NCI-H2227 treated with DMSO at 0.1 percent for 48 hours (cell line): ENCODE measurements around the gene TSC22D3.
A peak's percentile ranks its signal among the peaks of the same experiment; 100 is the strongest.
"Not testable (repeated sequence)": the region's sequence is repeated elsewhere in the genome, so short reads cannot be mapped to it uniquely, and the experiment has no call there.

Experiments used
- DNase-seq: peaks from one replicate; lab custom pipeline; 2025; lab: John Stamatoyannopoulos, UW

TSC22D3 gene

GRCh38 chrX:107682256-107682655 lies 93.3 kb downstream of the TSC22D3 start:
- no peak for DNase-seq

- no peak for DNase-seq
Measured at GRCh38 chrX:107678957-107679740, 96.4 kb downstream of the TSC22D3 start.

GRCh38 chrX:107677909-107678308 lies 97.7 kb downstream of the TSC22D3 start:
- no peak for DNase-seq

- no peak for DNase-seq
Measured at GRCh38 chrX:107677501-107677901, 98.1 kb downstream of the TSC22D3 start.

- DNase-seq = peak; percentile 68
Measured at GRCh38 chrX:107676559-107677378, 98.8 kb downstream of the TSC22D3 start.

GRCh38 chrX:107675823-107676555 lies 99.6 kb downstream of the TSC22D3 start:
- no peak for DNase-seq

- DNase-seq = no peak
Measured at GRCh38 chrX:107675365-107675654, 100.3 kb downstream of the TSC22D3 start.

GRCh38 chrX:107674480-107675364 lies 100.9 kb downstream of the TSC22D3 start:
- DNase-seq = no peak

GRCh38 chrX:107673933-107674479 lies 101.6 kb downstream of the TSC22D3 start:
- no peak for DNase-seq

GRCh38 chrX:107673431-107673830 lies 102.2 kb downstream of the TSC22D3 start:
- no peak for DNase-seq

GRCh38 chrX:107672955-107673378 lies 102.6 kb downstream of the TSC22D3 start:
- DNase-seq = peak; percentile 53

GRCh38 chrX:107671256-107671655 lies 104.3 kb downstream of the TSC22D3 start:
- not testable (repeated sequence) for DNase-seq

GRCh38 chrX:107669885-107670628 lies 105.5 kb downstream of the TSC22D3 start:
- no peak for DNase-seq

- no peak for DNase-seq
Measured at GRCh38 chrX:107669261-107669660, 106.3 kb downstream of the TSC22D3 start.

GRCh38 chrX:107668710-107669109 lies 106.9 kb downstream of the TSC22D3 start:
- not testable (repeated sequence) for DNase-seq

- no peak for DNase-seq
Measured at GRCh38 chrX:107667426-107667825, 108.2 kb downstream of the TSC22D3 start.

- no peak for DNase-seq
Measured at GRCh38 chrX:107666931-107667330, 108.7 kb downstream of the TSC22D3 start.
